HepG2 (cell line): ENCODE results near the gene RBM8A. TPM values are rescaled to one million over a fixed set of nuclear protein-coding genes. Genes with fewer than 3 reads are reported as not detected.

ENCODE experiments used
- ATF6 ChIP-seq: sonication (generic); formaldehyde crosslinking; conservative IDR thresholded peaks from 2 replicates; pipeline ENCODE4 v1.4.0; 2020; ENCODE audit warnings: missing genetic modification reagents
- GMEB2 ChIP-seq: IDR thresholded peaks from 2 replicates; pipeline ENCODE4 v1.6.1; 2016; ENCODE audit warnings: missing biosample characterization, missing genetic modification reagents, low read depth
- KDM3A ChIP-seq: IDR thresholded peaks from 2 replicates; pipeline ENCODE4 v1.6.1; 2018; ENCODE audit warnings: low read depth, missing compliant biosample characterization
- MAZ ChIP-seq, 2 experiments: sonication (generic) in 1 of 2; formaldehyde crosslinking in 1 of 2; IDR thresholded peaks; 2 replicates each; pipeline versions ENCODE4 v1.5.0 to v1.6.1; 2012 to 2020; ENCODE audit warnings: low read depth in 2 of 2, mild to moderate bottlenecking in 2 of 2, borderline replicate concordance in 1 of 2, improper control_type of control experiment in 1 of 2, low read length in 1 of 2, missing genetic modification reagents in 1 of 2, moderate library complexity in 1 of 2
- MTA1 ChIP-seq: sonication (generic); formaldehyde crosslinking; IDR thresholded peaks from 2 replicates; pipeline ENCODE4 v1.4.0; 2020; ENCODE audit warnings: missing genetic modification reagents, mild to moderate bottlenecking, borderline replicate concordance
- MXD4 ChIP-seq: IDR thresholded peaks from 2 replicates; pipeline ENCODE4 v1.6.1; 2016; ENCODE audit warnings: mild to moderate bottlenecking, missing biosample characterization, missing genetic modification reagents
- NFAT5 ChIP-seq: sonication (generic); formaldehyde crosslinking; IDR thresholded peaks from 2 replicates; pipeline ENCODE4 v1.4.0; 2020; ENCODE audit warnings: missing genetic modification reagents
- TEF ChIP-seq: sonication (generic); formaldehyde crosslinking; IDR thresholded peaks from 2 replicates; pipeline ENCODE4 v1.5.0; 2020; ENCODE audit warnings: missing genetic modification reagents
- THAP7 ChIP-seq: sonication (generic); formaldehyde crosslinking; IDR thresholded peaks from 2 replicates; pipeline ENCODE4 v1.8.1; 2023; ENCODE audit warnings: mild to moderate bottlenecking, missing genetic modification reagents
- ZFP36L2 ChIP-seq: sonication (generic); formaldehyde crosslinking; IDR thresholded peaks from 2 replicates; pipeline ENCODE4 v1.4.0; 2020; ENCODE audit warnings: missing genetic modification reagents
- ZNF275 ChIP-seq: sonication (generic); formaldehyde crosslinking; IDR thresholded peaks from 2 replicates; pipeline ENCODE4 v1.8.0; 2022; ENCODE audit warnings: missing genetic modification reagents, mild to moderate bottlenecking, inconsistent platforms, borderline replicate concordance
- ZNF337 ChIP-seq: sonication (generic); formaldehyde crosslinking; IDR thresholded peaks from 2 replicates; pipeline ENCODE4 v1.5.1; 2020; ENCODE audit warnings: missing genetic modification reagents, low read depth, mild to moderate bottlenecking, borderline replicate concordance
- ZNF589 ChIP-seq: sonication (generic); formaldehyde crosslinking; conservative IDR thresholded peaks from 2 replicates; pipeline ENCODE4 v1.8.0; 2022; ENCODE audit warnings: mild to moderate bottlenecking, moderate library complexity, missing genetic modification reagents
- ZNF776 ChIP-seq: sonication (generic); formaldehyde crosslinking; IDR thresholded peaks from 2 replicates; pipeline ENCODE4 v1.4.0; 2020; ENCODE audit warnings: mild to moderate bottlenecking, missing genetic modification reagents
- ZNF839 ChIP-seq: sonication (generic); formaldehyde crosslinking; IDR thresholded peaks from 2 replicates; pipeline ENCODE4 v1.4.0; 2020; ENCODE audit warnings: missing genetic modification reagents, mild to moderate bottlenecking, borderline replicate concordance
- polyA plus RNA-seq, 8 experiments: library from polyadenylated mRNA; depleted of rRNA in 3 of 8; stranded (reverse) in 7 of 8; unstranded in 1 of 8; fragments of >200 nt; fragmentation: Illumina TruSeq in 4 of 8; extraction: Trizol in 4 of 8; gene quantifications; 2 replicates each; pipeline versions ENCODE4 v1.2.1 to v1.2.3, GENCODE V29; 2011 to 2016; ENCODE audit warnings: low read depth in 4 of 8, missing spikeins in 1 of 8, mixed read lengths in 1 of 8; ENCODE audit not compliant: insufficient read depth in 1 of 8
- total RNA-seq, 5 experiments: library from RNA; depleted of rRNA; stranded (reverse); fragments of >200 nt; fragmentation: Illumina TruSeq; extraction: Trizol; gene quantifications; 2 replicates each; pipeline ENCODE4 v1.2.3, GENCODE V29; 2016; ENCODE audit warnings: low read depth in 1 of 5

The RBM8A gene
- total and polyA plus RNA-seq, 2 of the 13 experiments (the other 11 are each of a cell fraction or from before 2014, with no cell fraction given) = 106 to 162 TPM

- TF ChIP-seq NFAT5 (no peak), TEF (no peak), ZNF275 (CRISPR knock-in tag) (peak; percentile 90), KDM3A (CRISPR knock-in tag) (peak; percentile 59; the same call in 1 of the 2 replicates), ZNF839 (no peak), ZNF589 (CRISPR knock-in tag) (no peak), ZFP36L2 (no peak), MTA1 (CRISPR knock-in tag) (no peak), THAP7 (CRISPR knock-in tag) (no peak), ZNF776 (CRISPR knock-in tag) (no peak), GMEB2 (no peak), MXD4 (CRISPR knock-in tag) (no peak), ATF6 (CRISPR knock-in tag) (0 out of 2 replicates have a peak, but pooled peaks have one; percentile 29), MAZ (IDR thresholded peaks at IDR 0.05; ENCODE audit: borderline replicate concordance, low read depth, low read length) (no peak), MAZ (CRISPR knock-in tag; IDR thresholded peaks at IDR 0.05; ENCODE audit: low read depth) (0 out of 2 replicates have a peak, but pooled peaks have one; percentile 42), ZNF337 (CRISPR knock-in tag) (no peak)
These were observed 35.4 kb downstream of the RBM8A start (continued) for GRCh38 chr1:145891587-145892485.
